ENCODE data around the gene MAP3K6.
A peak's percentile ranks its signal among the peaks of the same experiment; 100 is the strongest.
"Not testable (repeated sequence)": the region's sequence is repeated elsewhere in the genome, so short reads cannot be mapped to it uniquely, and the experiment has no call there.

The MAP3K6 gene

DNA sequence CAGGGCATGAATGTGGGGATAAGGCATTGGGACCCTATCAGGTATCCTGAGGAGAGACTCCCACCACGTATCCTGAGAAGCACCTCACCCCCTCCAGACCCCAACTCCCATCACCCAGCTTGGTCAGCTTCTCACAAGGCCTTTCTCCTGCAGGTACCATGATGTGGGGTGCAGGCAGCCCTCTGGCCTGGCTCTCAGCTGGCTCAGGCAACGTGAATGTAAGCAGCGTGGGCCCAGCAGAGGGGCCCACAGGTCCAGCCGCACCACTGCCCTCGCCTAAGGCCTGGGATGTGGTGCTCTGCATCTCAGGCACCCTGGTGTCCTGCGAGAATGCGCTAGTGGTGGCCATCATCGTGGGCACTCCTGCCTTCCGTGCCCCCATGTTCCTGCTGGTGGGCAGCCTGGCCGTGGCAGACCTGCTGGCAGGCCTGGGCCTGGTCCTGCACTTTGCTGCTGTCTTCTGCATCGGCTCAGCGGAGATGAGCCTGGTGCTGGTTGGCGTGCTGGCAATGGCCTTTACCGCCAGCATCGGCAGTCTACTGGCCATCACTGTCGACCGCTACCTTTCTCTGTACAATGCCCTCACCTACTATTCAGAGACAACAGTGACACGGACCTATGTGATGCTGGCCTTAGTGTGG lies 27.0 kb upstream of the MAP3K6 start:
- no peak overlapping the region for H3K4me3 ChIP-seq (ENCODE audit: low read depth, low read length)
- TF ChIP-seq POLR2A (IDR thresholded peaks at IDR 0.05; ENCODE audit: extremely low read depth, insufficient read length) (no peak), MYC (IDR thresholded peaks at IDR 0.05; ENCODE audit: low read depth, low read length) (no peak)
- DNase-seq (ENCODE audit: low read depth), result no peak

DNA sequence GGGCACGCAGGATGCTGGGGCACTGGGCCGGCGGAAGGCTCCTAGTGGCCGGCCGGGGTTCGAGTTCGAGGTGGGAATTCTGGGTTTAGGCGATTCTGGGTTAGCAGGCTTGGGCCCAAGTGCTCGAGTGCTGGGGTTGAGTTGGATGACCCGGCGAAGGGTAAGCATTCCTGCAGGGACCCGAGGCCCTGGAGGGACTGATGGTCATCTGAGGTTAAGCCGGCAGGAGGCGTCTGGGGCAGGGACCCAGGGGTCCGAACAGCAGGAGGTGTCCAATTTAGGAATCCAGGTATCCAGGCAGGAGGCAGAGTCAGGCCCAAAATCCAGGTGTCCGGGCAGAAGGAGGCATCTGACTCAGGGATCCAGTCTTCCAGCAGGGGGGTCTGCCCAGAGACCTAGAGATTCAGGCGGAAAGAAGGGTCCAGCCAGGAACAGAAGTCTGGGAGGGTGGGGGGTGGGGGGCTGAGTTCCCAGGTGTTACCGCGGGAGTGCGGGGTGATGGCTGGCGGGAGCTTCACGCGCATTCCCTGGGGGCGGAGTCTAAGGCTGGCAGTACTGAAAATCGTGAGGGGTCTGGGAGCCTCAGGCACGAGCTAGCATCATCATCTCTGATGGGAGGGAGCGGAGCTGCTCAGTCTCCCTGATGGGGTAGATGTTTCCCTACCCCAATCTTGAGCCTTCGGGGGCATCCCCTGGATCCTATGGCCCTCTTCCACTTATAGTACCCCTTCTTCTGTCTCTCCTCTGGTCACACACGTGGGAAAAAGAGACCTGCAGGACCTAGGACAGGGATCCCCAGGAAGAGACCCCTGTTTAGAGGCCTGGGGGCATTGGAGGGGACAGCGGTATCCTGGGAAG lies 26.2 kb upstream of the MAP3K6 start:
- H3K4me3 ChIP-seq (ENCODE audit: low read depth, low read length), result peak overlapping the region; percentile 73
- DNase-seq (ENCODE audit: low read depth), result peak; percentile 32
- TF ChIP-seq, protein P1, sequence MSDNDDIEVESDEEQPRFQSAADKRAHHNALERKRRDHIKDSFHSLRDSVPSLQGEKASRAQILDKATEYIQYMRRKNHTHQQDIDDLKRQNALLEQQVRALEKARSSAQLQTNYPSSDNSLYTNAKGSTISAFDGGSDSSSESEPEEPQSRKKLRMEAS (IDR thresholded peaks at IDR 0.05; ENCODE audit: low read depth, low read length), result no peak
- TF ChIP-seq, protein P2, sequence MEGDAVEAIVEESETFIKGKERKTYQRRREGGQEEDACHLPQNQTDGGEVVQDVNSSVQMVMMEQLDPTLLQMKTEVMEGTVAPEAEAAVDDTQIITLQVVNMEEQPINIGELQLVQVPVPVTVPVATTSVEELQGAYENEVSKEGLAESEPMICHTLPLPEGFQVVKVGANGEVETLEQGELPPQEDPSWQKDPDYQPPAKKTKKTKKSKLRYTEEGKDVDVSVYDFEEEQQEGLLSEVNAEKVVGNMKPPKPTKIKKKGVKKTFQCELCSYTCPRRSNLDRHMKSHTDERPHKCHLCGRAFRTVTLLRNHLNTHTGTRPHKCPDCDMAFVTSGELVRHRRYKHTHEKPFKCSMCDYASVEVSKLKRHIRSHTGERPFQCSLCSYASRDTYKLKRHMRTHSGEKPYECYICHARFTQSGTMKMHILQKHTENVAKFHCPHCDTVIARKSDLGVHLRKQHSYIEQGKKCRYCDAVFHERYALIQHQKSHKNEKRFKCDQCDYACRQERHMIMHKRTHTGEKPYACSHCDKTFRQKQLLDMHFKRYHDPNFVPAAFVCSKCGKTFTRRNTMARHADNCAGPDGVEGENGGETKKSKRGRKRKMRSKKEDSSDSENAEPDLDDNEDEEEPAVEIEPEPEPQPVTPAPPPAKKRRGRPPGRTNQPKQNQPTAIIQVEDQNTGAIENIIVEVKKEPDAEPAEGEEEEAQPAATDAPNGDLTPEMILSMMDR (IDR thresholded peaks at IDR 0.05; ENCODE audit: low read depth, low read length), result peak; percentile 33

DNA sequence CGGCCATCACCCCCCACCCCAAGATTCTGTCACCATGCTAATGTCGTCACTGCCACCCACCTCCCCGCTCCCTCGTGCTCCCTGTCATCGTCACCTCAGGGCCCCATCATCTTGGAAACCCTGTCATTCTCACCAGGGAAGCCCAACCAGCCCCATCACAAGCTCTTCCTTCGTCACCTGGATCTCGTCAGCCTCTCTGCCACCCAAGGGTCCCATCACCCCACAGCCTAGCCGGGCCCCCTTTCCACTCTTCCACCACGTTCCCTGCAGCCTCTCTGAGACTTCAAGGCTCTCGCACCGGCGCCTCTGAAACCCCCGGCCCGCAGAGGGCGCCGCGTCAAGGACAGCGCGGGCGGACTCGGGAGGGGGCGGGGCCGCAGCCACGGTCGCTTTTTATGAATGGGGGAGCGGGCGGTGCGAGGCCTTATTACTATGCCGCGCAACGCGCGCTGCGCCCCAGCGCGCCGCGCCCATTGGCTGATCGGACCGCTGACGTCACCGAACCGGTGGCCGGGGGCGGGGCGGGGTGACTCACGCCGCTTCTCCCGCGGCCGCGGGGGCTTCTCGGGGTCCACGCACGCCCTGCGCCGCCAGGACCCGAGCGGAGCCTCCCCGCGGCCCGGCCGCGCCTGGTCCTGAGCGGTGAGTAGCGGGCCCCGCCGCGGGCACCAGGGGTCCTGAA lies 25.5 kb upstream of the MAP3K6 start, which contains the start of gene GPR3:
GPR3 (plus strand) TSS at position 527 of the 682 bp plus-strand sequence. CDS start 1,177 bp downstream, outside the sequence.
- peak within 1 kb of the TSS; percentile 73 for H3K4me3 ChIP-seq (ENCODE audit: low read depth, low read length)
- DNase-seq (ENCODE audit: low read depth), result peak; percentile 93
- 0 out of 2 replicates have a peak, but pooled peaks have one; percentile 30 for TF ChIP-seq MYC (IDR thresholded peaks at IDR 0.05; ENCODE audit: low read depth, low read length)
- peak; percentile 33 for TF ChIP-seq POLR2A (IDR thresholded peaks at IDR 0.05; ENCODE audit: extremely low read depth, insufficient read length)
- TF ChIP-seq, protein P1 (IDR thresholded peaks at IDR 0.05; ENCODE audit: low read depth, low read length), result peak; percentile 51
- TF ChIP-seq, protein P2 (IDR thresholded peaks at IDR 0.05; ENCODE audit: low read depth, low read length), result peak; percentile 56

DNA sequence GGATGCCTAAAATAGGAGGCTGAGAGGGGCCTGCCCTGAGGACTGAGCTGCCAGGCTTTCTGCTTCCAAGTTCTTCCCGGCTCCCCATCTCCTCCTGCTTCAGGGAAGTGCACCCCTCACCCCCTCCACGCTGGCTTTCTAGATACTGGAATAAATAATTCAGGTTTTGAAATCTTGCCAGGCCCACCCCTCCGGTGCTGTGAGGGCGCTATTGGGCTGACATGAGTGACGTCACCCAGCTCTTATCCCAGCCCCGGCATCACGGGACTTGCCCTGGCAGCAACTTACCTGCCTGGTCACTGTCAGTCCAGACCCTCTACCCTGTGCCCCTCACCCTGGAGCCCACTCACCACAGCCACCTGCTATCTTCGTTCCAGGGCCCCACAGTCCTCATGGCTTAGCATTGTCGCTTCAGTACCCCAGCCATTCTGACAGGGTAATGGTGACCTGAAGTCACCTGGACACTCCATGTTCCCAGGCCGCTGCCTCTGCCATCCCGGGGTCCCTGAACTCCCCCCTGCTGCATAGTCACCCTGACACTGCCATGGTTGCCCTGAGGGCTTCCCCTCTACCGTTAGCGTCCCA lies 24.8 kb upstream of the MAP3K6 start:
- no peak for DNase-seq (ENCODE audit: low read depth)
- TF ChIP-seq, protein P1 (IDR thresholded peaks at IDR 0.05; ENCODE audit: low read depth, low read length), result no peak
- no peak overlapping the region for H3K4me3 ChIP-seq (ENCODE audit: low read depth, low read length)

- H3K4me3 ChIP-seq (ENCODE audit: low read depth, low read length), result no peak overlapping the region
- TF ChIP-seq, protein P2 (IDR thresholded peaks at IDR 0.05; ENCODE audit: low read depth, low read length), result peak; percentile 90
- TF ChIP-seq, protein P1 (IDR thresholded peaks at IDR 0.05; ENCODE audit: low read depth, low read length), result no peak
- TF ChIP-seq MYC (IDR thresholded peaks at IDR 0.05; ENCODE audit: low read depth, low read length), result no peak
- TF ChIP-seq POLR2A (IDR thresholded peaks at IDR 0.05; ENCODE audit: extremely low read depth, insufficient read length), result no peak
- DNase-seq (ENCODE audit: low read depth), result peak; percentile 65
These were observed 21.7 kb upstream of the MAP3K6 start for GRCh38 chr1:27388337-27389005.

- DNase-seq (ENCODE audit: low read depth); H3K4me3 ChIP-seq (ENCODE audit: low read depth, low read length): not testable (repeated sequence)
These were observed 18.0 kb upstream of the MAP3K6 start for GRCh38 chr1:27384797-27385196.
